ENCODE data around the gene GMNN.
"Not testable (repeated sequence)": the region's sequence is repeated elsewhere in the genome, so short reads cannot be mapped to it uniquely, and the experiment has no call there.

Gene GMNN

DNA sequence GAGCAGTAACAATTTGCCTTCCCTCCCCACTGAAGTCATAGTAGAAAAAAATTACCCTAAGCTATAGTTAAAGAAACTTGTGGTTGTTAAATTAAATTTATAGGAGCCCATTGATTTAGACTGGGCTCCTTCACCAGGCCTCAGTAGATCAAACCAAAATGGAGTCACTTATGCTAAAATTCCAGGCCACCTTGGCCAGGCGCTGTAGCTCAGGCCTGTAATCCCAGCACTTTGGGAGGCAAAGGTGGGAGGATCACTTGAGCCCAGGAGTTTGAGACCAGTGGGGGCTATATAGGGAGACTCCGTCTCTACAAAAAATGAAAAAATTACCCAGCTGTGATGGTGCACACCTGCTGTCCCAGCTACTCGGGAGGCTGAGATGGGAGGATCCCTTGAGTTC is 15.0 kb upstream of the GMNN start:
- Mint-ChIP-seq H3K4me1 (no peaks in the 10 kb centered on the region), H3K27ac (no peak overlapping the region), H3K27me3 (ENCODE audit: low read depth) (no peaks in the 10 kb centered on the region), H3K9me3 (no peaks in the 10 kb centered on the region), H3K4me3 (no peak overlapping the region), H3K36me3 (ENCODE audit: low read depth) (no peaks in the 10 kb centered on the region)
- TF ChIP-seq, protein P1, sequence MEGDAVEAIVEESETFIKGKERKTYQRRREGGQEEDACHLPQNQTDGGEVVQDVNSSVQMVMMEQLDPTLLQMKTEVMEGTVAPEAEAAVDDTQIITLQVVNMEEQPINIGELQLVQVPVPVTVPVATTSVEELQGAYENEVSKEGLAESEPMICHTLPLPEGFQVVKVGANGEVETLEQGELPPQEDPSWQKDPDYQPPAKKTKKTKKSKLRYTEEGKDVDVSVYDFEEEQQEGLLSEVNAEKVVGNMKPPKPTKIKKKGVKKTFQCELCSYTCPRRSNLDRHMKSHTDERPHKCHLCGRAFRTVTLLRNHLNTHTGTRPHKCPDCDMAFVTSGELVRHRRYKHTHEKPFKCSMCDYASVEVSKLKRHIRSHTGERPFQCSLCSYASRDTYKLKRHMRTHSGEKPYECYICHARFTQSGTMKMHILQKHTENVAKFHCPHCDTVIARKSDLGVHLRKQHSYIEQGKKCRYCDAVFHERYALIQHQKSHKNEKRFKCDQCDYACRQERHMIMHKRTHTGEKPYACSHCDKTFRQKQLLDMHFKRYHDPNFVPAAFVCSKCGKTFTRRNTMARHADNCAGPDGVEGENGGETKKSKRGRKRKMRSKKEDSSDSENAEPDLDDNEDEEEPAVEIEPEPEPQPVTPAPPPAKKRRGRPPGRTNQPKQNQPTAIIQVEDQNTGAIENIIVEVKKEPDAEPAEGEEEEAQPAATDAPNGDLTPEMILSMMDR (IDR thresholded peaks at IDR 0.05; ENCODE audit: unreplicated experiment in 3 of 3), result no peak

DNA sequence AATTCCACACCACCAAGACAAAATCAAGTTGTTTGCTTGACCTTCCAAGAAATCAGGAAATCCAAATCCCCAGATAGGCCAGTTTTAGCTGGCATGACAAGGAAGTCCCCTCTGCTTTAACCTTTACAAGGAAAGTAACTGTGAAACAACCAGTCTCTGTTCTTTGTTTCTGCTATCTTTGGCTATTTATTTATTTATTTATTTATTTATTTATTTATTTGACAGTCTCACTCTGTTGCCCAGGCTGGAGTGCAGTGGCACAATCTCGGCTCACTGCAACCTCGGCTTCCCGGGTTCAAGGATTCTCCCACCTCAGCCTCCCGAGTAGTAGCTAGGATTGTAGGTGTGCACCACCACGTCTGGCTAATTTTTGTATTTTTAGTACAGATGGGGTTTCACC is 14.5 kb upstream of the GMNN start:
- H3K4me3 Mint-ChIP-seq, result no peak overlapping the region
- no peaks in the 10 kb centered on the region for H3K36me3 Mint-ChIP-seq (ENCODE audit: low read depth)
- no peaks in the 10 kb centered on the region for H3K4me1 Mint-ChIP-seq
- TF ChIP-seq, protein P1 (IDR thresholded peaks at IDR 0.05; ENCODE audit: unreplicated experiment in 3 of 3), result no peak
- no peak overlapping the region for H3K27ac Mint-ChIP-seq
- H3K9me3 Mint-ChIP-seq, result no peaks in the 10 kb centered on the region
- H3K27me3 Mint-ChIP-seq (ENCODE audit: low read depth), result no peaks in the 10 kb centered on the region

DNA sequence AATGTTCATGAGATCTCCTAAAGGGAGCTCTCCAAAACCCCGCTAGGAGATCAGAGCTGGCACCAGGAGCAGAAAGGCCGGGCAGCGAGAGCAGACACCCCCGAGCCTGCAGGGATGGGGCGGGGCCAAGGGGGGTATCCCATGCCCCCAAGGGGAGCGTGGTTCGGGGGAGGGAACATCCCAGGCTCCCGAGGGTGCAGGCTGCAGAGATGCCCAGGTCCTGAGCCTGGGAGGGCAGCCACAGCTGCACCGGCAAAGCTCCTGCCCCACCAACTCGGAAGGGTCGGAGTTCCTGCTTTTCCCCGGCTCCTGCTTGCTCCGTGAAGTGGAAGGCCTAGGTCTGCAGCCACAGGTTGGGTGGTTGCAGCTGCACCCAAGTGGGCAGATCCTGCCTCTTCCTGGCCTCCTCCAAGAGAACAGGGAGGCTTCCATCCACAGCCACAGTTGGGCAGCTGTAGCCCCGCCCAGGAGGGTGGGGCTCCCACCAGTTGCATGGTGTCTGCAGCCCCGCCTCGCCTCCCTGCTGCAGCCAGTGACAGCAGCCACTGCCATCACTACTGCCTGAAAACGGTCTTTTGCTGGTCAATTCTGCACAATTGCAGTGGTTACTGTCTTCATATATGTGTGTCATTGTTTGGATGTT is 13.4 kb upstream of the GMNN start:
- Mint-ChIP-seq H3K27ac (no peak overlapping the region), H3K4me3 (no peak overlapping the region), H3K36me3 (ENCODE audit: low read depth) (no peaks in the 10 kb centered on the region), H3K27me3 (ENCODE audit: low read depth) (no peaks in the 10 kb centered on the region), H3K9me3 (no peaks in the 10 kb centered on the region), H3K4me1 (no peaks in the 10 kb centered on the region)
- TF ChIP-seq, protein P1 (IDR thresholded peaks at IDR 0.05; ENCODE audit: unreplicated experiment in 3 of 3), result no peak

DNA sequence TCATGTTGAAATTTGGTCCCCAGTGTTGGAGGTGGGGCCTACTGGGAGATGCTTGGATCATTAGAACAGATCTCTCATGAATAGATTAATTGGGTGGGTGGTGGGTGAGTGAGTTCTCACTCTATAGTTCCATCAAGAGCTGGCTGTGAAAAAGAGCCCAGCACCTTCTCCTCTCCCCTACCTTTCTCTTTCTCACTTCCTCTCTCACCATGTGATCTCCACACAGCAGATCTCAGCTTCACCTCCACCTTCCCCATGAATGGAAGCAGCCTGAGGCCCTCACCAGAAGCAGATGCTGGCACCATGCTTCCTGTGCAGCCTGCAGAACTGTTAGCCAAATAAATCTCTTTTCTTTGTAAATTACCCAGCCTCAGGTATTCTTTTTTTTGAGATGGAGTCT is 12.9 kb upstream of the GMNN start:
- Mint-ChIP-seq H3K36me3 (ENCODE audit: low read depth) (no peaks in the 10 kb centered on the region), H3K4me1 (no peaks in the 10 kb centered on the region), H3K4me3 (no peak overlapping the region), H3K27me3 (ENCODE audit: low read depth) (no peaks in the 10 kb centered on the region), H3K27ac (no peak overlapping the region), H3K9me3 (no peaks in the 10 kb centered on the region)
- TF ChIP-seq, protein P1 (IDR thresholded peaks at IDR 0.05; ENCODE audit: unreplicated experiment in 3 of 3), result no peak

DNA sequence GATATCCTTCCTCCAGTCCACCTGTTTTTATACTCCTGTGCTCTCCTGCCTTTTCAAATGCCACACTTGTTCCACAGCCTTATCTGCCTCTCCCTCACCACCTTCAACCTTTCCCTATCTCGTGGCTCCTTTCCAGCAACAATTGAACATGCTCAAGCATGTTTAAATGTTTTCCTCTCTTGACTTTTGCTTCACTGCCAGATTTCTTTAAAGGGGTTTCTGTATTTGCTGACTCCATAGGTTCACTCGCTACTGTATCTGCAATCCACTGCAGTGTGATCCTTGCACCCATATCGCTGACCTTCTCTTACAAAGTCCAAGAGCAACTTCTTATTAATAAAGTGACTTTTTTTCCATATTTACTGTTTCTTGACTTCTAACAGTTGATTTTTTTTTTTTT is 11.2 kb upstream of the GMNN start:
- H3K27me3 Mint-ChIP-seq (ENCODE audit: low read depth), result no peaks in the 10 kb centered on the region
- H3K27ac Mint-ChIP-seq, result no peak overlapping the region
- H3K4me3 Mint-ChIP-seq, result no peak overlapping the region
- no peaks in the 10 kb centered on the region for H3K9me3 Mint-ChIP-seq
- no peaks in the 10 kb centered on the region for H3K4me1 Mint-ChIP-seq
- H3K36me3 Mint-ChIP-seq (ENCODE audit: low read depth), result no peaks in the 10 kb centered on the region
- TF ChIP-seq, protein P1 (IDR thresholded peaks at IDR 0.05; ENCODE audit: unreplicated experiment in 3 of 3), result no peak

DNA sequence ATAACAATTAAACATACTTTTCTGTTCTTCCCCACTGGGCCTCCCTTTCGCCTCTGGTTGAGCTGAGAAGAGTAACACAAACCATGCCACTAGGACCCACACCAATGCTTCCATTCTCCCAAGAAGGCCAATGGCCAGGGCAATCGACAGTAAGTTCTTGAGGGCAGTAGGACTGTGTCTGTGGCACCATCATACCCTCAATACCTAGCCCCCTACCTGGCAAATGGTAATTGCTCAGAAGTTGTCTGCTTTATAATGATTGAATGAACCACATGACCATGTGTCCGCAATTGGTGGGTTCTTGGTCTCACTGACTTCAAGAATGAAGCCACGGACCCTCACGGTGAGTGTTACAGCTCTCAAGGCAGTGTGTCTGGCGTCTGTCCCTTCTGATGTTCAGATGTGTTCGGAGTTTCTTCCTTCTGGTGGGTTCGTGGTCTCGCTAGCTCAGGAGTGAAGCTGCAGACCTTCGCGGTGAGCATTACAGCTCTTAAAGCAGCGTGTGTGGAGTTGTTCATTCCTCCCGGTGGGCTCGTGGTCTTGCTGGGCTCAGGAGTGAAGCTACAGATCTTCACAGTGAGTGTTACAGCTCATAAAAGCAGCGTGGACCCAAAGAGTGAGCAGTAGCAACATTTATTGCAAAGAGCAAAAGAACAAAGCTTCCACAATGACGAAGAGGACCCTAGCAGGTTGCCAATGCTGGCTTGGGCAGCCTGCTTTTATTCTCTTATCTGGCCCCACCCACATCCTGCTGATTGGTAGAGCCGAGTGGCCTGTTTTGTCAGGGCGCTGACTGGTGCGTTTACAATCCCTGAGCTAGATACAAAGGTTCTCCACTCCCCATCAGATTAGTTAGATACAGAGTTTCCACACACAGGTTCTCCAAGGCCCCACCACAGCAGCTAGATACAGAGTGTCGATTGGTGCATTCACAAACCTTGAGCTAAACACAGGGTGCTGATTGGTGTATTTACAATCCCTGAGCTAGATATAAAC is 9.6 kb upstream of the GMNN start:
- H3K27me3 Mint-ChIP-seq (ENCODE audit: low read depth); H3K36me3 Mint-ChIP-seq (ENCODE audit: low read depth); H3K4me3 Mint-ChIP-seq; H3K9me3 Mint-ChIP-seq; H3K27ac Mint-ChIP-seq; H3K4me1 Mint-ChIP-seq: not testable (repeated sequence)

DNA sequence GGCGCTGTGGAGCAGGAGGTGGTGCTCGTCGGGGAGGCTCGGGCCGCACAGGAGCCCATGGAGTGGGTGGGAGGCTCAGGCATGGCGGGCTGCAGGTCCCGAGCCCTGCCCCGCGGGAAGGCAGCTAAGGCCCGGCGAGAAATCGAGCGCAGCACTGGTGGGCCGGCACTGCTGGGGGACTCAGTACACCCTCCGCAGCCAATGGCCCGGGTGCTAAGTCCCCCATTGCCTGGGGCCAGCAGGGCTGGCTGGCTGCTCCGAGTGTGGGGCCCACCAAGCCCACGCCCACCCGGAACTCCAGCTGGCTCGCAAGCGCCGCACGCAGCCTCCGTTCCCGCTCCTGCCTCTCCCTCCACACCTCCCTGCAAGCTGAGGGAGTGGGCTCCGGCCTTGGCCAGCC is 8.8 kb upstream of the GMNN start:
- not testable (repeated sequence) for H3K36me3 Mint-ChIP-seq (ENCODE audit: low read depth); H3K27ac Mint-ChIP-seq; H3K27me3 Mint-ChIP-seq (ENCODE audit: low read depth)

More for the DNA sequence above, 8.8 kb upstream of the GMNN start:
- H3K9me3 Mint-ChIP-seq, H3K4me1 Mint-ChIP-seq, H3K4me3 Mint-ChIP-seq: not testable (repeated sequence)

Data from nephron (organoid).